ENCODE data around the gene HSPG2. TPM values are rescaled to one million over a fixed set of nuclear protein-coding genes. Genes with fewer than 3 reads are reported as not detected.

Gene HSPG2
- total RNA-seq, 1 donor from 2014 or later, result 1,406 TPM

DNA sequence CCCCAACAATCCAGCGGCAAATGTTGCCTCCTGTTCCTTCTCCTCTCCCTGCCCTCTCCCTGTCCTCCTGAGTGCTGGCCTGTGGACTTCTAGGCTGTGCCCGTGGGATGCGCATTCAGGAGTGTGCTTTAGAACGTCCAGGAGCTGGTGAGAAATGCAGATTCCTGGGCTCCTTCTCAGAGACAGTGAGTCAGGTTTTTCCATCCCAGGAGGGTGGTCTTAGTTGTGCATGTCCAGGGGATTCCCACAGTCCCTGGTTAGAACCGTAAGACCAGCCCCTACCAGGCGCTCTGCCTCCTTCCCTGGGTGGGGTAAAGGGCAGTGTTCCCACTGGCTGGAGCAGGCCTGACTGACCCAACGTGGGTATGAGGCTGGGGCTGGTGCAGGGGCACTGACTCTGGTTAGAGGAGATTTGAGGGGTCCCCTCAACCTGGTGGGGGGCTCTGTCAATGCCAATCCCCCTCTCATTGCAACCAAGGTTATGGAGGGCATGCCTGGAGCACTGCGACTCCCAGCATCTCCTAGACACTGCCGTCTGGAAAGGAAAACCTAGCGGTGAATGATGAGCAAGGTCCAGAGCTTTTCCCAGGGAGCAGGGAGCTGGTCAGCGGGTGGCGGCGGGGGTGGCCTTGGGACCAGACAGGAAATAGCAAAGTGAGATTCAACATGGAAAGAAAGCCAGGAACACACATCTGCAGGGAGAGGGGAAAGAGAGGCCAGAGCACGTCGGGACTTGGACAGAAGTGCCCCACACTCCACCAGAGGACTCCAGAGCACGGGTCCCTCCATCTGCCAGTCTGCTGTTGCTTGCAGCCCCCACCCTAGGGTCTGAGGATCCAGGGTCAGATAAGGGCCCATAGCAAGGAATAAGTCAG lies 38.5 kb downstream of the HSPG2 start:
- DNase-seq, result peak; percentile 75

DNA sequence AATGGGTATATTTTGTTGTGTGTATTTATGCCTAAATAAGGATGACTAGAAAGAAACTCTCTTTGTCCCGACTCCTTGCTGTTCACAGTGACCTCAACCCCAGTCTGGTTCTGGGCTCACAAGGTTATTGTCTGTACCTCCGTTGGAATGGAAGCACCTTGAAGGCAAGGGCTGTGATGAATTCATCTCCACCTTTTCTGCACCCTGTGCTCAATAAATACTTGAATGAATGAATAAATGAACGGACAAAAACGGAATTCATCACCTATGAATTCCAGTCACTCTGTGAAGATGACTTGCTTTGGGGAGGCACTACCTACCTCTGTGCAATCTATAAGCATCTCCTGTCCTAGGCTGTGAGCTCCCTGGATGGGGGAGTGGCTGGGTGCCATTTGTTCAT lies 39.3 kb downstream of the HSPG2 start:
- DNase-seq, result no peak

DNA sequence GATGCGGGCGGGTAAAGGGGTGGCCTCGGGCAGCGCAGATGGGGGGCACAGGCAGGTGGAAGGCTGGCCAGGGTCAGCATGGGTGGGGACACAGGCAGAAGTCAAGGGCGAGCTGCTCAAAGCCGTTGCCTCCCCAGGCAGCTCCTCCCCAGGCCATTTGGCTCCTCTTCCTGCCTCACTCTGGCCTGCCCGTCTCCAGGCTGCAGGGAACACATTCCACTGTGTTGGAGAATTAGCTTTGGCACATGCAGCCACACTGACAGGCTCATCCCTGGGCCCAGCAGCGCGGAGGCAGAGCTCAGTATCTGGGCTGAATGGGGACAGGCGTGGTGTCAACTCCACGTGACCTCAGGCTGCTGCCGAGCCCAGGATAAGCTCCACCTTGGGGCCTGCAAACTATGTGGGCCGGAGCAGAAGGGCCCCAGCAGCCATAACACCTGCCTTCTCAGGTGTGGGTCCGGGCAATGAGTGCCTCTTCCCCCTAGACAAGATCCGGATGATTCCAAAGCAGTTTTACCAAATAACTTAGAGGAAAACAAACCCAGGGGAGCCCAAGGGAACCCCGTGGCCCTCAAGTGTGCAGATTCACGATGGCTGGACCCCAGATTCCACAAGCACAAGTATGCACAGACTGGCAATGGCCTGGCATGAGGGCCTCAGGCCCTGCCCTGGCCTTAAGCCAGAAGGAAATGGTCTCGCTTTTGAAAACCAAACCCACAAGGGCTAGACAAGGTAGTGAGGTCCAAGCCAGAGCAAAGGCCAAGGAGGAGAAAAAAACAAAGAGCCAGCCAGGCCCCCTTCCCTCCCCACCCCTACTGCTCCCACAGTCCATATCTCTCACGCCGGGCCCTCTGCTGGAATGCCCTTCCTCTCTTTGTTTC lies 40.2 kb downstream of the HSPG2 start:
- DNase-seq, result peak; percentile 87

DNA sequence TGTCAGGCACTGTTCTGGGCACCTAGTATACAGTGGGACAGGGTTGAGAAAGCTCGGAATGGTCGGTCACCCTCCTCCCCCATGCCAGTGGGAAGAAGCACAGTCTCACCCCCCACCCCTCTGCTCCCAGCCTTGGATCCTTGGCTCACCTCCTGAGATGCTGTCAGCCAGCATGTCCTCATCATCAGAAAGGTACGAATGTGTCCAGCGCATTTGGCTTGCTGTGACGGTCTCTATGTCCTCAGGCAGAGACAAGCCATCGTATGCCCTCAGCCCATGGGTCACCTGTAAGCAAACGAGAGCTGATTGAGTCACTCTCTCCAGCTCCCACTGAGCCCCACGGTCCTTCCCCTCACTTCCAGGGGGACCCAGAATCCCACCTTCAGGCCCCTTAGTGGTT lies 41.1 kb downstream of the HSPG2 start:
- no peak for DNase-seq

DNA sequence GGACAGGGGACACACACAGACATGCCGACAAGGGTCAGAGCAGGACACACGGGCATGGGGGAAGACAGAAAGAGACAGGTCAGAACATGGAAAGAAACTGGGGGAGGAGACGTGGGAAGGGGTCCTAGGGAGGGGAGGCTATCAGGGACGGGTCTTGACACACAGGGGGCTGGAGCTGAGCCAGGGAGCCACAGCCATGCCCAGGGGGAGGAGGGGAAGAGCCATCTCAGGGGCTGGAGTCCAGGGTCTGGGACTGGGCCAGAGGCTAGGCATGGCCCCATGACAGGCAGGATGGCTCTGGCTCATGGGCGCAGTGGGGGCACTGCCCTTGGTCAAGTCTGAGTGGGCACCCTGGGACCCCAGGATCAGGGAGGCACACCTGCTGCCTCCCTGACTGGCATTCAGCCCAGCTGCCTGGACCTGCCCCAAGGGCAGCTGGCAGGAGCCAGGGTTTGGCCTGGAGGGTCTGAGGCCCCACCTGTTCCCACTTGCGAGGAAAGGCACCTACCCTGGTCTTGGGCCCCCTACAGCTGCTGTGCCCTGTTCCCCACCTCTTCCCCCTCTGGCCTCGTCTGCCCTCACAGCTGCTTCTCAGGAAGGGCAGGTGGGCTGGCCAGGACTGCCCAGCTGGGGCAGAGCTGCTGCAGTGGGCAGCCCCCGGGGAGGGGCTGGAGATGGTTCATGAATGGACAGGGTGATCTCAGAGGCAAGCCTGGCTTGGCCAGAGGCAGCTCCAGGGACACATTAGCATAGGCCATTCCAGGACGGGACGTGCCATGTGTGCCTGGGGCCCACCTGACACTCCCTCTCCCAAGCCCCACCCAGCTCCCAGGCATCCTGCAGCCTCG lies 42.9 kb downstream of the HSPG2 start:
- no peak for DNase-seq

DNA sequence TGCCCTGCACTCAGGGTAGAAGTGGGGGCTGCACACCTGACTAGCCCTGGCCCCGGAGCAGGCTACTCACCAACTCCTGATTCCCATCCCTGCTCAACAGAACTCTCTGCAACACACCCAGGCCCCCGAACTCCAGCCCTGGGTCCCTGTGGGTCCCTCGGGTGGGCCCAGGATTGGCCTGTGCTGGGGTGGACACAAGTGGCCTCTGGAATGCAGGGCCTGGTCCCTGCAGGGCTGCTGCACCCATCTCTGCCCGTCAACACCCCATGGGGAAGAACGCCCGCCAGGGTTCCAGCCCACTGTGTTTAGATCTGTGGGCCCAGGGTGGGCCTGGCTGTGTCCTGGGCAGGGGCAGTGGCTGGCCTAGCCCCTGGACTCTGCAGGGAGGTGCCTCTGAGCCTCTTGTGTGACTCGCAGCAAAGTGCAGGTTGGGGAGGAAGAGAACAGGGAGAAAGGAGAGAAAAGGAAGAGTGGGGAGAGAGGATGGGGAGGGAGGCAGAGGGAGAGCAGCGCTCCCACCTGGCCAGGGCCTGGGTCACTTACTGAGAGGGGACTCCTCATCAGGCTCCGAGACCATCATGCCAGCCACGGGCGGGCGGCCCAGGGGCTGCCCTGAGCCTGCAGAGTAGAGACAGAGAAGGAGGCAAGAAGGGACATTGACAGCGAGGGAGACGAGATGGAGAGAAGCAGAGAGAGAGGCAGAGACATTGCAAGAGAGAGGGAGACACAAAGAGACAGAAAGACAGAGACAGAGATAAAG lies 43.9 kb downstream of the HSPG2 start:
- DNase-seq, result no peak

DNA sequence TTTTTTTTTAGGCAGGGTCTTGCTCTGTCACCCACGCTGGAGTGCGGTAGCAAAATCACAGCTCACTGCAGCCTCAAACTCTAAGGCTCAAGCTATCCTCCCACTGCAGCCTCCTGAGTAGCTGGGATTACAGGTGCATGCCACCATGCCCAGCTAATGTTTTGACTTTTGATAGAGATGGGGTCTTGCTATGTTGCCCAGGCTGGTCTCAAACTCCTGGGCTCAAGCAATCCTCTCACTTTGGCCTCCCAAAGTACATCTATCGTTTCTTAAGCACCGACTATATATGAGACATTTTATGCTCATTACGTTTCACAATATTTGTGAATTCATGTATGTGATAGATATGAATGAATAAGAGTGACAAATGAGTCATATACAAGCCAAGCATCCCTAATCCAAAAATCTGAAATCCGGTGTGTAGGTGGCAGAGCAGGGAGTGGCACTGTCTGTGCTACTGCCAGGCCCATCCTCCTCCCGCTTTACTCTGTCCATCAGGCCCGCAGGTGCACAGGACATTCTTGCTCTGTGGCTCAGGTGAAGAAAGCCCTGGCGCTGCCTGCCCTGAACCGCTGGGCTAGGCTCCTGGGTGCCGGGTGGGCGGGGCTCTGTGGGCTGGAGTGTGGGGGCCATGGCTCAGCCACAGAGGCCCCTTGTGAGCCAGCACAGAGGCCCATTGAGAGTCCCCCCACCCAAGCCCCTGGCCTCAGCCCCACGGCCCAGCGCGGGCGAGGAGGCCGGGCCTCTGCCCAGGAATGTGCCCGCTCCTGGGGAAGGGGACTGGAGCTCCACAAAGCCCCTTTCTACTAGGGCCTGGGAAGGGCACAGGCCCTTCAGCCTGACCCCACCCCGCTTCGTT lies 45.3 kb downstream of the HSPG2 start:
- DNase-seq, result no peak

DNA sequence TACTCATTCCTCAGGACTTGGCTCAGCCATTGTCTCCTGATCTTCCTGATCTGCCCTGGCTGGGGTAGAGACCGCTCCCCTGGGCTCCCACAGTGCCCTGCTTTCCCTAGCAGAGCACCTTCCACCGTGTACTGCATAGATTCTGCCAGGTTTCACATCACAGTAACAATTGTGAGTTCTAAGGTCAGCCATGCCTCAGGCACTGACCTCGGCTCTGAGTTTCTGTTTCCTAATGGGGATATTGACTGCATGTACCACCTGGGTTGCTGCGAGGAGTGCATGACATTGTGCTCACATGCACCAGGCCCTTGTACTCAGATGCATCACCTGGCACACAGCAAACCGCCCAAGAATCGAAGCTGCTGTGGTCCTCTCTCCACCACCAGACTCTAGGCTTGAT lies 46.0 kb downstream of the HSPG2 start:
- DNase-seq, result no peak

DNA sequence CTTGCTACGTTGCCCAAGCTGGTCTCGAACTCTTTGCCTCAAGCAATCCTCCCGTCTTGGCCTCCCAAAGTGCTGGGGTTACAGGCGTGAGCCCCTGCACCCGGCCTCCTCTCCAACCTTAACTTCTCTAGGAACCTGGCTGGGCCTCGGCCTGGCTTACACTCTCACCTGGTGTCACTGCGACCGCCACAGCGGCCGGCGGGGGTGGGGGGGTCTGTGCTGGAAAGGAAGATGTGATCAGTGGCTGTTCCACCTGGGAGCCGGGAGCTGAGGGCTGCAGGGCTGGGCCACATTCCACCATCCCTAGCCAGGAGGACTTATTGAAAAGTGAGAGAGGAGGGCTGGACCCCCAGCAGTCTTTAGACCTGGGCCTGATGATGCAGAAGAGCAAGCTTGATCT lies 48.6 kb downstream of the HSPG2 start:
- no peak for DNase-seq

DNA sequence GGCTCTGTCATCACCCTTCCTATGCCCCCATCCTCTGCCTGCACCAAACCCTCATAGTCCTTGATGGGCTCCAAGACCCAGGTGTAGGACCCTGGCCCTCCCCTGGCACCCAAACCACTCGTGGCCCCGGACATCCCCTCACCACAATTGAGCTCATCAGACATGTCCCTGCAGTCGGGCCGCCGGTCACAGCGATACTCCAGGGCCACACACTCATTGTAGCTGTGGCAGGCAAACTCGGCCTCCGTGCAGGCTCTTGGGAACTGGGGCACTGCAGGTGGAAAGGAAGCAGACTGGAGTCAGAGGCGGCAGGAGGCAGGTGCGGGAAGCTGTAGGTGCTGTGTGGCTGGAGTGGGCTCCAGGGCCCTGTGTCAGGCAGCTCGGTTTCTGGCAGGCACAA lies 49.3 kb downstream of the HSPG2 start:
- no peak for DNase-seq

DNA sequence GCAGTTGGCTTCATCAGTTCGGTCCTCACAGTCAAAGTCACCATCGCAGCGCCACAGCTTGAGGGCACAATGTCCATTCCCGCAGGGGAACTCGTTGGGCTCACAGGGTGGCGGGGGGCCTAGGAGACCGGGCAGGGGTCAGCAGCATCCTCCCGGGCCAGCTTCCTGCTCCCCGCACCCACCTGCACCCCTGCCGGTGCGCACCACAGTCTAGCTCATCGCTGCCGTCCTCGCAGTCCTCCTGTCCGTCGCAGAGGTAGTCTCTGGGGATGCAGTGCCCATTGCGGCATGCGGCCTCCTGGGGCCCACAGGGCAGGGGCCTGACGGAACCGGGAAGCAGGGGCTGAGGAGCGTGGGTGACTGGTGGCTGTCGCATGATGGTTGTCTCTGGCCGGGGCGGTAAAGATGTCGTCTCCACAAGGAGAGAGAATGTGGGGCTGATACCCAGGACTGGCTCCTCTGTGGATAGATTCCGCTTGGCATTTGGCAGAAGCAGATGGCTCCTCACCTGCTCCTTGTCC lies 49.8 kb downstream of the HSPG2 start:
- DNase-seq, result no peak

DNA sequence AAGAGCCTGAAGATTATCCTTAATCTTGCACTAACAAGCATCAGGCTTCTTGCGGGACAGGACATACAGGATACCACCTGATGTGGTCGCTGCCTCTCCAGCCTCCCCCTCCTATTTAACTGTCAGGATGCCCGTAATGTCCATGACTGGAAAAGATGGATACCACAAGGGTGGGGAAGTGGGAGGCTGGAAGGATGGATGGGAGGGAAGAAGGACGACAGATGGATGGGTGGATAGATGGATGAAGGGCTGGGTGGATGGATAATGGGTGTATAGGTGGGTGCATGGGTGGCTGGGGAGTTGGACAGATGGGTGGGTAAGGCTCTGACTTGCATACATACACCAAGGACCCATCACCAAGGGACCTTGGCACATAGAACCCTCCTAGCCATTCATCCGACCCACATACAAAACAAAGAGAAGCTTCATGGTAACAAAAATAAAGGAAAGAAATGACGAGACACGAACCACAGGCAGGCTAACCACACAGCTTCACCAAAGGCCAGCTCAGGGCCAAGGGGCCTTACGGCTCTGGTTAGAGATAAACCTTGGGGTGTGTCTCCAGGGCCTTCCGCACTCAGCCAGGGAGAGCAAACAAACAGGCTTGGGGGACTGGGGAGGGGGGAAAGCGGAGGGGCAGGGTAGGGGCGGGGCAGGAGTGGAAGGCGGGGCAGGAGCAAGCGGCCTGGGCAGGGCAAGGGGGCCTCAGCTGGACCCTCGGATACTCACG lies 50.5 kb downstream of the HSPG2 start:
- DNase-seq, result no peak

DNA sequence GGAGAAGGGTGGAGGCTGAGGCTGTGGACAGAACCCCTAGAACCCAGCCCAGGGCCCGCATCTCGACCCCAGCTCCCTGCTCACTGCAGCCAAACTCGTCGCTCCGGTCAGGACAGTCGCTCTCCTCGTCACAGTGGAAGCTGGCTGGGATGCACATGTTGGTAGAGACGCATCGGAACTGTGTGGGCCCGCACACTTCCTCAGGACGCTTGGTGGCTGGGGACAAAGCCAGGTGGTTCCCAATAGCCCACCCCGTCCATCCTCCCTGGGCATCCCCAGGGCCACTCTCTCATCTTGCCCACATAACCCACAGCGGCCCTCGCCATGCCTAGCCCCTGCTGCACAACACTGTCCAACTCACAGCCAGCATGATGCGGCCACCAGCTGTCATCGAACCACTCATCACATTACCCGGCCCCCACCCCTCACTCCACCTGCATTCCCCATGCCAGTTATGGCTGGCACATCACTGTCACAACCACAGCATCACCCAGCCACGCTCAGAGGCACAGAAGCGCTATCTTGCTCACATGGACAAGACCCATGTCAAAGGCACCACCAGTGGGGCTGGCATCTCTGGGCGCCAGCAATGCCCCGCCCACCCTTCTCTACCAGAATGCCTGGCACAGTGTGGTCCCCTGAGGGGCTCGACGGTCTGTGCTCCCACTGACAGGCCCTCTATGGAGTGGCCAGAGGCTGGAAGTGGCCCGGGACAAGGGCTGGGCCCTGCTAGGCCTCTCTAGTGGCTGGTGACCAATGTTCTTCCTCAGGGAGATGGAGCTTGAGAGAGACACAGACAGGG lies 51.7 kb downstream of the HSPG2 start:
- no peak for DNase-seq

DNA sequence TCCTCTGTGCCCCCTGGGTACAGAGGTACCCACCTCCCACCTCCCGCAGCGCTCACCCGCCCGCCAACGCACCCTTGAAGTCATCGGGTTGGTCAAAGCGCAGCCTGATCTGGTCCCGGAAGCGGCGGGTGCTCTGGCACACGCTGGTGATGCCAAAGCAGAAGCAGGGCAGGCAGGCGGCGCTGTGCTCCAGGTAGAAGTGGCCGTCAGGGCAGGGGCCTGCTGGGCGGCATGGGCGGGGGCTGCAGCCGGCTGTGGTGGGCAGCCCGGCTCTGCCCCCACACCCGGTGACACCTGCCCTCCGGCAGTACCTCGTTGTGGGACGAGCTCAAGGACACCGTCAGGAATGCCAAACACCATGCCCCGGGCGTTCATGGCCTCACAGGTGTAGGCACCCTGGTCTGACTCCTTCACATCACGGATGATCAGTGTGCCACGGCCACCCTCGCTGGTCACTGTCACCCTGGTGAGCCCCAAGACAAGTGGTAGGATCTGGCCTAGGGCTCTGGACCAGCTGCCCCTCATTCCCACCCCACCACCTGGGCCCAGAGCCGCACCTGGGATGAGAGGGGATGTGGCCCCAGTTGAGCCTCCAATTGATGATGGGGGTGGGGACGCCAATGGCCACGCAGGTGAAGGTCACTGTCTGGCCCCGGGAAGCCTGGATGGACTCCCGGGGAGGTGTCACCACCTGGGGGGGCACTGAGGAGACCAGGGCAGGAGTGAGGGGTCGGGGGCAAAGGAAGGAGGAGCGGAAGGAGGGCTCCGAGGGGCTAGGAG lies 52.5 kb downstream of the HSPG2 start:
- no peak for DNase-seq

DNA sequence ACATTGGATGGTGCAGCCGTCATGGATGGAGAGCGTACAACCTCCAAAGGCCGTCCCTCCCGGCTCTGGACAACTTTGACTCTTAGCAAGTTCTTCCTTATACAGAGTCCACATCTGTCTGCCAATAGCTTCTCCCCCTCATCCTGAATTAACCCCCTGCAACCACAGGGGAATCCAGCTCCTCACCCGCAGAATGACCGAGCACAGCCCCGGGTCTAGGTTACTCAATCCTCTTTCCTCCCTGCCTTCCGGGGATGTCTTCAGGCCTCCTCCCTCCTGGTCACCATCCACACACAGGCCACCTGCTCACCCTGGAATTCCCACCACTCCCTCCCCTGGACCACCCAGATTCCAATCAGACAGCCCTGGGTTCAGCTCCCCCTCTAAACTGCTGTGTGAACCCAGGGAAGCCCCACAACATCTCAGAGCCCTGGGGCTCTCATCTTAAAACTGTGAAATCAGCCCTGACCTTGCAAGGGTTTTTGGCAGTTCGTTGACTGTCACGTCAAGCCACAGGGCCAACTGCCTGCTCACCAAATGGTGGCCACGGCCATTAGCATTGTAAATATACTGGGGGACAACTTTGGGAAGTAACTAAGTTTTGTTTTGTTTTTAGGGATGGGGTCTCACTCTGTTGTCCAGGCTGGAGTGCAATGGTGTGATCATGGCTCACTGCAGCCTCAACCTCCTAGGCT lies 54.2 kb downstream of the HSPG2 start:
- no peak for DNase-seq

DNA sequence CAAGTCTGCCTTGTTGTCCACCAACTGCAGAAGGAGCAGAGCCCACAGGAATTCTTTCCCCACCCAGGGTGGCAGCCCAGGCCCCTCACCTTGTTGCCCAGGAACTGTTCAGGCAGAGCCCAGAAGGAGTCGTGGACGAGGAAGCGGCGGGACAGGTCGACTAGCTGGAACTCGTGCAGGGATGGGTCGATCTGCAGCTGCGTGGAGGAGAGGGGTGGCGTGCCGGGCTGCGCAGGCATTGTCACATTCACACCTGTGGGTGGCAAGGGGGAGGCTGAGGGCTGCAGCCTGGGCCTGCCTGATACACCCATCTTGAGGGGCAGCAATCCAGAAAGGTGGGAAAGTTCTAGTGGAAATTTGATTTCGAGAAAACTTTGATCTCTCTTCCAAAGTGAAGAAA lies 55.9 kb downstream of the HSPG2 start:
- DNase-seq, result no peak

DNA sequence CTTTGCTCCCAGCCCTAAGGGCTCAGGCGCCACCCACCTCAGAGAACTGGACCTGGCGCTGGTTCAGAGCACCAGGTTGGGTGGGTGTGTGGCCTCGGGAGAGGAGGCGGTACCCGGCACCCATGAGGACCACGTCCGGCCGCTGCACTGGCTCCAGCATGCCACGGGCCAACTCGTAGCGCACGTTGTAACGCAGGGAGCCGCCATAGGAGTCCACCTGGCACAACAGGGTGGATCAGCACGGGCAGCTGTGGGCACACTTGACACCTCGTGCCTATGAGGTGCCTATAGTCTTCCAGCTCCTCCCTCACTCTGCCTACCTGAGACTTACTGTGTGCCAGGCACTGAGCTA lies 56.5 kb downstream of the HSPG2 start:
- DNase-seq, result no peak

All from dermis blood vessel endothelial cell (primary cell).